ENCODE measurements around the gene MIGA2.

Gene MIGA2

DNA sequence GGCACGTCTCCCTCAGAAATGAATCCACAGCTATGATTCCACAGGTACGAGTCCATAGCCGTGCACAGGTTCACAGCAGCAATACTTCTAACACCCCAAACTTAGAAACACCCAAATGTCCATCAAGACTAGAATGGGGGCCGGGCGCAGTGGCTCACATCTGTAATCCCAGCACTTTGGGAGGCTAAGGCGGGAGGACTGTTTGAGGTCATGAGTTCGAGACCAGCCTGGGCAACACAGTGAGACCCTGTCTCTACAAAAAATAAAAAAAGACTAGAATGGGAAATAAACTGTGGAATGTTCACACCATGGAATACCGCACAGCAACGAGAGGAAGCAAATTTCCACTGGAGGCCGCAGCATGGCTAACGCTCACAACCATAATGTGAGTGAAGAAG lies 40.2 kb downstream of the MIGA2 start:
- DNase-seq = no peak

- DNase-seq = no peak
These were observed 40.8 kb downstream of the MIGA2 start for GRCh38 chr9:129077236-129077635.

DNA sequence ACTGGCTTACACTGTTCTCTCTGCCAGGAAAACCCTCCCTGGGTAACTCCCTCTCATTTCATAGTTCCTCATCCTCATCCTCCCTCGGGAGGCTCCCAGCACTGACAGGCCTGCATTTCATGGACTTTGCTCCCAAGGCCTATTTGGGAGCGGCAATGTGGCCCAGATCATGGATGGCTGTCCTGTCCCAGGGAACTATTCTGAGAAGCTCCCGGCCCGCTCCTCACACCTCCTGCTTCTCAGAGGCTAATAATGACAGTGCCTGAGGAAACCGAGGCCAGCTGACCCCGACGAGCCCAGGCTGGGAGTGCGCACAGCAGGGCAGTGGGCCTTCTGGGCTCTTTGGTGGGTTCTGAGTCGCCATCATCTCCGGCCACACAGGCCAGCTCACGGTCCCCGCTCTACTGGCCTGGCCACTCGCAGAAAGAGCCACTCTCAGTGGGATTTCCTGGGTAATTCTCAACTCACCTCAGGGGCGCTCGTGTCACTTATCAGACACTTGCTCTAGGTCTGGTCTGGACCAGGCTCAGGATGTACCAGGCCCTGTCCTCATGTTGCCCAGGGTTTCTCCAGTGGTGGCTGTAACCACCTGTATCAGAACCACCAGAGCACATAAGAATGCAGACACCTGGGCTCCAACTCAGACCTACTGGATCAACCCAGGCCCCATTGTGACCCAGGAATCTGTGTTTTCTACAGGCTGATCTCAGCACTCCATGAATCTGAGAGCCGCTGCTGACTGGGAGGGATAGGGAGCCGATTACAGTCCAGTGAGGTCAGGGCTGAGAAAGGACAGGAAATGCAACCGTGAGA lies 42.5 kb downstream of the MIGA2 start:
- no peak for DNase-seq

GRCh38 chr9:129079829-129080228 lies 43.4 kb downstream of the MIGA2 start:
- no peak for DNase-seq

DNA sequence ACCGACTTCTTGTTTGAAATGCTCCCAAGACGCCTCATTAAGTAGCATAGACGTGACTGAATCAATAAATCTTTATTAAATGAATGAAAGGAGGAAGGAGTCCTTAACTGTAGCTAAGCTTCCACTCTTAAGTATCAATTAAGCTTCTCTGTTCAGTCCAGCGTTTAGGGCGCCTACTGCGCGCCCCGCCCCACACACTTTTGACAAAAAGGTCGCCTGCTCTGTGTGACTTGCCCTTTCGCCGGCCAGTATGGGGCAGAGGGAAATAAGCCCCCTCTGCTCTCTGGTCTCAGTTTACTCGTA lies 43.8 kb downstream of the MIGA2 start:
- no peak for DNase-seq

GRCh38 chr9:129080601-129081387 lies 44.4 kb downstream of the MIGA2 start, which contains the start of gene DOLPP1:
Gene DOLPP1, plus strand, starts transcription at chr9:129081111. Its CDS starts 21 bp downstream, at chr9:129081132.
- DNase-seq = peak; percentile 90

DNA sequence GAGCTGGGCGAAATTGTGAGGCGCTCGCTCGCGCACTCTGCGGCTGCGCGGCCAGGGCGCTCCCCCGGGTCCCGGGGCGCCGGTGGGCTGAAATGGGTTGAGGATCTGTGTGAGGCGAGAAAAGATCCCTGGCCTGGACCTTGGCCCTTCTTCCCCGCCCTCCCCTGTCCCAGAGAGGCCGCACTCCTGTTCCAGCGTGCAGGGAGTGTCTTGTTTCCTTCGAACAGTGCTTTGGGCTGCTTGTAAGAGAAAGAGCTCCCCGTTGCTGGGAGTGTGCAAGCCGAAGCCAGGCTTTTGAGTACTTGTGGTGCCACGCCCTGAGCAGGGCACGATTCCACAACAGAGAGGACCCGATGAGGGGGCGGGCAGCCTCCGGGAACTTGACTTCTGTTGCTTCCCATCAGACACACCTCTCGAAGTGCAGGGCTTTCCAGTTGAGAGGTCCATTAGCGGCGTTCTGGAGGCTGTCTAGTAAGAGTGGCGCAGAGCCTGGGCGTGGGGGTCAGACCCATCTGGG lies 45.0 kb downstream of the MIGA2 start:
- DNase-seq = no peak

- DNase-seq = no peak
These were observed 47.7 kb downstream of the MIGA2 start for GRCh38 chr9:129084087-129084486.

DNA sequence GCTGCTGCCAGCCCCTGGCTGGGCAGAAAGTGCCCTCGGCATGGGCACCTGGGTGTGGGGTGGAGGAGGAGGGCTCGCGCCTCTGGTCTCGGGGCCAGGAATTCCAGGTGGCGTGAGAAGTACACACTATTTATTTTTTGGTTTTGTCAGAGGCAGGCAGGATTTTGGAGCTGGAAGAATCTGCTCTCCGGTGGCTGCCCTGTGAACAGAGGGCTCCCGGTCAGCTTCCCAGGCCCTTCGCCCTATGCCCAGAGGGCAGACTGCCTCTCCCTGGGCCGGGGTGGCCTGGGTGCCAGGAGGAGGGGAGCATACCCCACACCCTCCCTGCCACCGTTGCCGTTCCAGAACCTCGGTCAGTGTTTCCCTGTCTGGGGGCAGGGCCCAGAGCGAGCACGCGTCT lies 52.8 kb downstream of the MIGA2 start:
- no peak for DNase-seq

DNA sequence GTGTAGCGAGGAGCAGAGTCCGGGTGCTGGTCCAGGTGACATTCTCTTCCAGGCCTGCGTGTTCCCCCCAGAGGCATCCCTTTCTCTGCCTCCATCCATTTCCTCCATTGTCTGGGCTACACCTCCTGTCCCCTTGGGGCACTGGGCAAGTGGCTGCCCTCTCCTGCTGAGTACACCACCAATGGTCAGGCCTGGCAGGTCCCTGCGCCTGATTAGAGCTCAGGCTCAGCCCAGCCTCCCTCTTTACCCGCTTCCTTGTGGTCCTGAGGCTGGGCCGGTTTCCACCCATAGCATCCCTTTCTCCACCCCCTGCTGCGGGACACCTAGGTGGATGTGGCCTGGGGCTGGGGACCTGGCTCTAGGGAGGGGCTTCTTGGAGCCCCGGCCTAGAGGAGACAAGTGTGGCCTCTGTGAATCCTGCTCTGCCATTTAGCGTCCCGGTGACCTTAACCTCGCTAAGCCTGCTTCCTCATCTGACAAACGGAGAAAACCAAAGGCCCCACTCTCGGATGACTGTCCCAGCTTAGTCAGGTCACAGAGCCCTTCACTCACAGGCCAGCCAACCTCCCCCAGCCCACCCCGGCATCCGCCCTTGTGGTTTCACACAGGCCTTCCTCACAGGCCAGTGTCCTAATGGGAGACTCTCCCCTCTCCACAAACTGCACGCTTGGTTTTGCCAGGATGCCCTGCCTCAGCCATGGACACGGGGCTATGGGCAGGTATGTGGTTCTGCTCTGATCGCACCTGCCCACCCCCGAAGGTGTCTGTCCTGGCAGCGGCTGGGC lies 57.4 kb downstream of the MIGA2 start:
- no peak for DNase-seq

- no peak for DNase-seq
These were observed 58.2 kb downstream of the MIGA2 start for GRCh38 chr9:129094387-129095169.

- DNase-seq = no peak
These were observed 58.8 kb downstream of the MIGA2 start for GRCh38 chr9:129095170-129095667.

GRCh38 chr9:129095908-129096307 lies 59.5 kb downstream of the MIGA2 start:
- no peak for DNase-seq

- DNase-seq = no peak
These were observed 61.4 kb downstream of the MIGA2 start for GRCh38 chr9:129097671-129098306.

DNA sequence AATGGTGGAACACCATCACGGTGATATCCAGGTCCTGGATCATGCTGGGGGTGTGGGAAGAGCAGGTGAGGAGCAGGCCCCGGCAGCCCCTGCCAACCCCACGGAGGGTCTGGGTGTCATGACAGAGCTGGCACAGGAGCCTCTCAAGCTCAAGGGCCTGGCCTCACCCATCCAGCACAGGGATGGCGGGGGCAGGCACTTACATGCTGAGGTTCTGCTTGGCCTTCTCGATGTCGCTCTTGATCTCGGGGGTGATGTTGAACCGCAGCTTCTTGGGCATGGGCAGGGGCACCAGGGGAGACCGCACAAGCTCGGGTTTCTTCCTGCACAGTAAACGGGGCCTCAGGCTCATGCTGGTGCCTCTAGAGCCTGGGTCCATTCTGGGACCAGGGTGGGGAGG lies 61.9 kb downstream of the MIGA2 start:
- DNase-seq = no peak

GRCh38 chr9:129100383-129101169 lies 64.2 kb downstream of the MIGA2 start:
- DNase-seq = no peak

GRCh38 chr9:129101279-129101678 lies 64.9 kb downstream of the MIGA2 start:
- no peak for DNase-seq

- no peak for DNase-seq
These were observed 65.7 kb downstream of the MIGA2 start for GRCh38 chr9:129102095-129102525.

- no peak for DNase-seq
These were observed 66.6 kb downstream of the MIGA2 start for GRCh38 chr9:129102791-129103594.

- DNase-seq = no peak
These were observed 67.2 kb downstream of the MIGA2 start for GRCh38 chr9:129103595-129103965.
